HG02610 (cell line): Measurements from ENCODE around the gene OR56A3.

Experiments
- ATAC-seq: cut with Tn5 transposase; IDR thresholded peaks from one replicate; pipeline ENCODE4 v1.9.1; 2021; ENCODE audit warnings: mild to moderate bottlenecking, moderate library complexity; ENCODE audit not compliant: unreplicated experiment

The OR56A3 gene

GRCh38 chr11:5968394-5968793, 26.3 kb downstream of the OR56A3 start, which contains the start of gene OR56A5:
TSS of gene OR56A5 (minus strand) at chr11:5968494. CDS start at chr11:5968494, 0 bp downstream.
- no peak for ATAC-seq

DNA sequence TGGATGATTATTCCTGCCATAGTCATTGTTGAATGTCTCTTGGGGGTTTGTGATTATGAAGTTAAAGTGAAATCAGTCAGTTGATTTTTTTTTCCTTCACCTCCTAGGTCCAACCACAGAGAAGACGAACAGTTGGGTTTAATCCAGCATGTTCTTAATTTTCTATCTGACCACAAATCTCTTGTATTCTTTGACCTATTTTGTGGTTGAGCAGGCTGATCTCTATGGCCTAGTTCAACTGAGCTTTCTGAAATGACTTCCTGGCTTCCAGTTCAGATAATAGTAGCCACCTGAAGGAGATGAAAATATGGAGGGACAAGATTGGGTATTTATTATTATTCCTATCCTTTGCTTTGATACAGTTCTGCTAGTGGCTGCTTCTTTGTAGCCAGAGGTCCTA, 31.5 kb downstream of the OR56A3 start:
- no peak for ATAC-seq

- ATAC-seq = no peak
Observed at GRCh38 chr11:5983443-5983842, 41.4 kb downstream of the OR56A3 start.

DNA sequence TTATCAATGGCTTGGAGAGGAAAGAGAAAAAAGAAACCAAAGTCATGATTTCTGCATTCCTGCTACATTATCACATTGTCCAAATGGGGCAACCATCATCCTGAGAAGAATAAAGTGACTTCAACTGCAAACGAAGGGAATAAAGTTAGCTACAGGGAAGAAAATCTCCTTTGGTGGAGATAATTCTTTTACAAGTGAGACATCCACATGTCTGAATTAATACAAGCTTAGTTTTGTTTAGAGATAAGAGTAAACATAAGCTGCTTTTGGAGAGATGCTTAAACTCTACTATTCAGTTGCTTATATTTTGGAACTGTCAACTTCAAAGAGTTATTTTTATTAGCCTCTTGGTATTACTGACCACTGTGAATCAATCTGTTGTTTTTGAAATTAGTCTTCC, 44.8 kb downstream of the OR56A3 start, which contains the start of gene OR52L1:
Gene OR52L1 (minus strand): TSS at position 101 of the 400 bp plus-strand sequence. CDS start 55 bp downstream, at position 46.
- ATAC-seq = no peak

DNA sequence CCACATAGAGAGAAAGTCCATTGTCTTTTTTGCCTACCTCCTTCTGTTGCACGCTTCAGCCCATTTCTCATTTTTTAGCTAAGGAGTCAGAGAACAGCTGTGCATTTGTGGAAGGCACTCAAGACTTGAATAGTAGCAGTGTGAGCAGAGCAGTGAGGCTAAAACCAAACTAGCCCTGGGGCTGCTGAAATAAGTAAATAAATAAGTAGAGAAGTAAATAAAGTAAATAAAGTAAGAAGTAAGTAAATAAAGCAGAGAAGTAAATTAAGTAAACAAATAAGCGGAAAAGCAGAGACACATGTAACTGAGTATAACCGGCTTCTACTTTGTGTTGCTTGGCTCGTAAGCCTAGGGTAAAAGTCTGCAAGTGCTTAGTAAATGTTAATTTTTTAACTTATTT, 47.2 kb downstream of the OR56A3 start:
- no peak for ATAC-seq

- no peak for ATAC-seq
Observed at GRCh38 chr11:5992150-5992549, 50.1 kb downstream of the OR56A3 start.

GRCh38 chr11:5992604-5993251, 50.7 kb downstream of the OR56A3 start:
- no peak for ATAC-seq

DNA sequence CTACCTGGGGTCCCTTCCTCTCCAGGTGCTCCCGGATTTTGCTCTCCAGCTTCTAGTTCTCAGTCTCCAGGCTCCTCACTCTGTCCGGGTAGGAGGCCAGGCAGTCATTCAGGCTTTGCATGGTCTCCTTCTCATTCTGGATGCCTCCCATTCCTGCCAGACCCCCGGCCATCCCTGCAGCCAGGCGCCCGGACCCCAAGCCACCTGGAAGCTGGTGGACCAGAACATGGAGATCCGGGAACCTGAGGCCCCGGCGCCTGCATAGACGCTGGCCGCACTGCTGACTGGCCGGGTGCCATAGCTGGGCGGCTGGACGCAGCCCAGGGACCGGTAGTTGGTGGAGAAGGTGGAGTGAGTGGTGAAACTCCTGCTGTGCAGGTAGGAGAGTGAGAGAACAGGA, 52.7 kb downstream of the OR56A3 start:
- no peak for ATAC-seq
